GM10266 (cell line): Measurements from ENCODE around the gene ZNF444.
A peak's percentile ranks its signal among the peaks of the same experiment; 100 is the strongest.

ENCODE experiments used
- DNase-seq: peaks from one replicate; pipeline ENCODE4 v3.0.0; 2012; ENCODE audit errors: extremely low spot score
- TF ChIP-seq, protein P1 (sequence below): IDR thresholded peaks from 2 replicates; pipeline ENCODE4 v1.5.1; 2012; ENCODE audit warnings: mild to moderate bottlenecking, low read depth; ENCODE audit not compliant: control insufficient read depth, insufficient read depth; ENCODE audit errors: missing control alignments

ZNF444 gene

DNA sequence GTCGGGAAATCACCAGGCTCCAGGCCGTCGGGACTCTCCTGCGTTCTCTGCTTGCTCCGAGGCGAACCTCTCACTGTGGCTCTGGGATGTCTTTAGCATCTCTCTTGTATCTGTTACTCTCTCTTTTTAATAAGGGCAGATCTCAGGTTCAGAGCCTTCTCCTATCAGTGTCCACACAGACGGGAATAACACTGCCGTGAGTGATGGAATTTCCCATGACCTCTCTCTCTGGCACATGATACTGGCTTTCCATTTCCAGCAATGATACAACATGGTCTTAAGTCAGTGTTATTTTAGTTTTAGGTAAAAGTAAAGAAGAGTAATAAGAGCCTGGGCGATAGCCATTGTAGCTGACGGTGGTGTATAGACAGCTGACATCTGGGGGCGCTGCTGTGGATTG, 9.3 kb downstream of the ZNF444 start:
- TF ChIP-seq, protein P1, sequence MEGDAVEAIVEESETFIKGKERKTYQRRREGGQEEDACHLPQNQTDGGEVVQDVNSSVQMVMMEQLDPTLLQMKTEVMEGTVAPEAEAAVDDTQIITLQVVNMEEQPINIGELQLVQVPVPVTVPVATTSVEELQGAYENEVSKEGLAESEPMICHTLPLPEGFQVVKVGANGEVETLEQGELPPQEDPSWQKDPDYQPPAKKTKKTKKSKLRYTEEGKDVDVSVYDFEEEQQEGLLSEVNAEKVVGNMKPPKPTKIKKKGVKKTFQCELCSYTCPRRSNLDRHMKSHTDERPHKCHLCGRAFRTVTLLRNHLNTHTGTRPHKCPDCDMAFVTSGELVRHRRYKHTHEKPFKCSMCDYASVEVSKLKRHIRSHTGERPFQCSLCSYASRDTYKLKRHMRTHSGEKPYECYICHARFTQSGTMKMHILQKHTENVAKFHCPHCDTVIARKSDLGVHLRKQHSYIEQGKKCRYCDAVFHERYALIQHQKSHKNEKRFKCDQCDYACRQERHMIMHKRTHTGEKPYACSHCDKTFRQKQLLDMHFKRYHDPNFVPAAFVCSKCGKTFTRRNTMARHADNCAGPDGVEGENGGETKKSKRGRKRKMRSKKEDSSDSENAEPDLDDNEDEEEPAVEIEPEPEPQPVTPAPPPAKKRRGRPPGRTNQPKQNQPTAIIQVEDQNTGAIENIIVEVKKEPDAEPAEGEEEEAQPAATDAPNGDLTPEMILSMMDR = no peak
- no peak for DNase-seq

DNA sequence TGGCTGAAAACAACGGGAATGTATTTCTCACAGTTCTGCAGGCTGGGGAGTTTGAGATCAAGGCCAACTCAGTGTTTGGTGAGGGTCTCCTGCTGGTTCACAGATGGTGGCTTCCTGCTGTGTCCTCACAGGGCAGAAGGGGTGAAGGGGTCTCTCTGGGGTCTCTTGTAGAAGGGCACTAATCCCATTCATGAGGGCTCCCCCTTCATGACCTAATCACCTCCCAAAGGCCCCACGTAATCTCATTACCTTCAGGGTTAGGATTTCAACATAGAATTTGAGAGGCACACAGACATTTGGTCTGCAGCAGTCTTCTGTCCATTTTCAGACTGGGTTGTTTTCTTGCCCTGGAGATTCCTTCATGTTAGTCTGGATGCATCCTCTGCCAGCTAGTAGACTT, 11.6 kb downstream of the ZNF444 start:
- TF ChIP-seq, protein P1 = no peak
- no peak for DNase-seq

DNA sequence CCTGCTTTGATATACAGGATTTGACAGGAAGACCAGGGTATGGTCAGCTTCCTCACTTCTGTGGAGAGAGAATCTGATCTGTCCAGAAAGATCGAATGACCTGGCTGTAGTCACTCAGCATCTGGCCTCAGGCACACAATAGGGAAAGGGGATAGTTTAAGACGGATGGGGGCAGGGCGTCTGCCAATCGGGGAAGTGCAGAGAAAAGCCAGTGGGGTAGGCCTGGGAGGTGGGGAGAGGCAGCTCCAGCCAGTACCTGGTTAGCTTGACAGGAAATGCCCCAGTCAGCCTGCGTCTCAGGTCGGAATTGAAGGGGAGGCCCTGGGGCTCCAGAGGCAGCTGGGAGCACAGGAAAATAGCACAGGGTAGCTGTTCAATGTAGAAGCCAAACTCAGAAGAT, 12.4 kb downstream of the ZNF444 start:
- no peak for DNase-seq

GRCh38 chr19:56155124-56155687, 14.1 kb downstream of the ZNF444 start:
- TF ChIP-seq, protein P1 = peak; percentile 35
- DNase-seq = no peak

More for the DNA sequence above, 12.4 kb downstream of the ZNF444 start:
- TF ChIP-seq, protein P1 = no peak

DNA sequence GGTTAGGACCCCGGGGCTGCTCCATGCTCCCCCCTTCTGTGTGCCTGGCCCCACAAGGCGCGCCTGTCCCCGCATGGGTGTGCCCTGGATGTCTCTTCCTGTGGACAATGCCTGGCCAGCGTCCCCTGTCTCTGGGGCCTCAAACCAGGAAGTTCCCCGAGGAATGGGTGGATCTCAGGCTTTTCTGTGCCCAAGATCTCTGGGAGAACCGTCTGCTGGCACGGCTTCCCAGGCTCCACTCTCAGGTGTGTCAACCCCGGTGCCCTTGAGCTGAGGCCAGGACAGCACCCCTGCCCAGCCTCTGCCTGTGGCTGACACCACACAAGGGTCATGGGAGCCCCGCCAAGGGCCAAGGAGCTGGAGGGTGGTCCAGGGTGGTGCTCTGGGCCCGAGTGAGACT, 15.7 kb downstream of the ZNF444 start:
- no peak for DNase-seq
- TF ChIP-seq, protein P1 = no peak

- TF ChIP-seq, protein P1 = no peak
- DNase-seq = no peak
Observed at GRCh38 chr19:56158170-56158757, 17.2 kb downstream of the ZNF444 start.

DNA sequence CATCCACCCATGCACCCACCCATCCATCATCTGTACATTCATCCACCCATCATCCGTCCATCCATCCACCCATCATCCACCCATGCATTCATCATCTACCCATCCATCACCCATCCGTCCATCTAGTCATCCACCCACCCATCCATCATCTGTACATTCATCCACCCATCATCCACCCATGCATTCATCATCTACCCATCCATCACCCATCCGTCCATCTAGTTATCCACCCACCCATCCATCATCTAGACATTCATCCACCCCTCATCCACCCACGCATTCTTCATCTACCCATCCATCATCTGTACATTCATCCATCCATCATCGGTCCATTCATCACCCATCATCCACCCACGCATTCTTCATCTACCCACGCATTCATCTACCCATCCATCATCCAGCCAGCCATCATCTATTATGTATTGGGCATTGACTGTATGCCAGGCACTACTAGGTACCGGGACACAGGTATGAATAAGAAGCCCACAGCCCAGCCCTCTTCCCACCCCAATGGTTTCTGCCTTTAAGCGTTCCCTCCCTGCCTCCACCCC, 18.0 kb downstream of the ZNF444 start:
- DNase-seq = no peak
- TF ChIP-seq, protein P1 = no peak
